ENCODE data around the gene HIPK2.

- TF ChIP-seq EZH2 (IDR thresholded peaks at IDR 0.05; ENCODE audit: borderline replicate concordance, low read depth, low read length, severe bottlenecking) (no peak), FOS (IDR thresholded peaks at IDR 0.05; ENCODE audit: borderline replicate concordance, insufficient read depth, low read length) (no peak), MYC (IDR thresholded peaks at IDR 0.05; ENCODE audit: low read depth, low read length) (no peak), POLR2A (IDR thresholded peaks at IDR 0.05; ENCODE audit: low read depth, low read length) (no peak), POLR2AphosphoS5 (IDR thresholded peaks at IDR 0.05; ENCODE audit: insufficient read depth, low read depth, low read length) (no peak), JUN (IDR thresholded peaks at IDR 0.05; ENCODE audit: borderline replicate concordance, insufficient read depth, insufficient read length, low read depth) (no peak)
- TF ChIP-seq, protein P1, sequence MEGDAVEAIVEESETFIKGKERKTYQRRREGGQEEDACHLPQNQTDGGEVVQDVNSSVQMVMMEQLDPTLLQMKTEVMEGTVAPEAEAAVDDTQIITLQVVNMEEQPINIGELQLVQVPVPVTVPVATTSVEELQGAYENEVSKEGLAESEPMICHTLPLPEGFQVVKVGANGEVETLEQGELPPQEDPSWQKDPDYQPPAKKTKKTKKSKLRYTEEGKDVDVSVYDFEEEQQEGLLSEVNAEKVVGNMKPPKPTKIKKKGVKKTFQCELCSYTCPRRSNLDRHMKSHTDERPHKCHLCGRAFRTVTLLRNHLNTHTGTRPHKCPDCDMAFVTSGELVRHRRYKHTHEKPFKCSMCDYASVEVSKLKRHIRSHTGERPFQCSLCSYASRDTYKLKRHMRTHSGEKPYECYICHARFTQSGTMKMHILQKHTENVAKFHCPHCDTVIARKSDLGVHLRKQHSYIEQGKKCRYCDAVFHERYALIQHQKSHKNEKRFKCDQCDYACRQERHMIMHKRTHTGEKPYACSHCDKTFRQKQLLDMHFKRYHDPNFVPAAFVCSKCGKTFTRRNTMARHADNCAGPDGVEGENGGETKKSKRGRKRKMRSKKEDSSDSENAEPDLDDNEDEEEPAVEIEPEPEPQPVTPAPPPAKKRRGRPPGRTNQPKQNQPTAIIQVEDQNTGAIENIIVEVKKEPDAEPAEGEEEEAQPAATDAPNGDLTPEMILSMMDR (IDR thresholded peaks at IDR 0.05; ENCODE audit: extremely low read depth in 1 of 2, insufficient read depth in 1 of 2, low read depth in 1 of 2, low read length in 2 of 2): no peak
- TF ChIP-seq, protein P2, sequence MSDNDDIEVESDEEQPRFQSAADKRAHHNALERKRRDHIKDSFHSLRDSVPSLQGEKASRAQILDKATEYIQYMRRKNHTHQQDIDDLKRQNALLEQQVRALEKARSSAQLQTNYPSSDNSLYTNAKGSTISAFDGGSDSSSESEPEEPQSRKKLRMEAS (IDR thresholded peaks at IDR 0.05; ENCODE audit: insufficient read depth, insufficient read length): no peak
These were observed 67.8 kb downstream of the HIPK2 start for GRCh38 chr7:139710036-139710435.

Data from endothelial cell of umbilical vein (primary cell).